HG03039 (cell line): Measurements from ENCODE around the gene GRIP2.

Experiments
- ATAC-seq: cut with Tn5 transposase; IDR thresholded peaks from one replicate; pipeline ENCODE4 v1.9.1; 2021; ENCODE audit warnings: mild to moderate bottlenecking, moderate library complexity; ENCODE audit not compliant: unreplicated experiment

The GRIP2 gene

DNA sequence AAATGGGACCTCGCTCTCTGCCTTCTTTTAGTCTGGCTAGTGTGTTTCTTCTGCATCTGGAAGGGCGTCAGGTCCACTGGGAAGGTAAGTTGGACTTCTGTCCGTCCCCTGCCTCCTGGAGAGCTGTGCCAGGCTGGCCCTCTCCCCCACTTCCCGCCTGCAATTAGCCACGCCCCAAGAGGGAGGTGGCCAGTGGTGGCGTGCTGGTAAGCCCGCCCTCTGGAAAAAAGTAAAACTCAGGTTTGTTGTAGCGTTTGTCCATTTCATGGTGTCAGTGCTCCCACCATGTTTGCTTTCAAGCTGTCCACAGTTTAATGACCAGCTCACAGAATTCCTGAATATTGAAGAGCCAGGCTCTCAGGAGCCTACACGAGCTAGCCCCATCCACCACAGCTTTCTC is 82.1 kb downstream of the GRIP2 start:
- no peak for ATAC-seq

GRCh38 chr3:14457481-14457880 is 82.7 kb downstream of the GRIP2 start:
- ATAC-seq = no peak

GRCh38 chr3:14456794-14457193 is 83.3 kb downstream of the GRIP2 start:
- ATAC-seq = no peak

GRCh38 chr3:14455571-14456317 is 84.4 kb downstream of the GRIP2 start:
- no peak for ATAC-seq

- ATAC-seq = no peak
These were observed 85.4 kb downstream of the GRIP2 start for GRCh38 chr3:14454639-14455310.

- no peak for ATAC-seq
These were observed 86.1 kb downstream of the GRIP2 start for GRCh38 chr3:14453876-14454638.

GRCh38 chr3:14452740-14453710 is 87.1 kb downstream of the GRIP2 start:
- no peak for ATAC-seq

GRCh38 chr3:14451844-14452739 is 88.0 kb downstream of the GRIP2 start:
- no peak for ATAC-seq

GRCh38 chr3:14450922-14451606 is 89.1 kb downstream of the GRIP2 start:
- ATAC-seq = no peak

DNA sequence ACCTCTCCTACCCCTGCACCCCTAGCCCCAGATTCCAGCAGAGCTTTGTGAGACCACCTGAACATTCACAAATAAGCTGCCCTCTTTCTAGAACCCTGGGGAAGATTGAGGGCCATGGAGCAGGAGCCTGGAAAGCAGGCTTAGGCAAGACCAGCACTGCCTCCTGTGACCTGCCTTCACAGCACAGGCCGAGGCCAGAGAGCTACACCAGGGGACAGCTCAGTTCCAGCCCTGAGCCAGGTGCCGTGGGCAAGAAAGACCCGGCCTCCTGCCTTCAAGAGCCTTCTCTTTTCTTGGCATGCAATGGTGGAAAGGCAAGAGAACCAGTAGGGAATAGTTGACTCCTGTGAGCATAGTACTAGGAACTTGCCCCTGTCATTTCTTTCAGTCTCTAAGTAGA is 89.6 kb downstream of the GRIP2 start:
- no peak for ATAC-seq

DNA sequence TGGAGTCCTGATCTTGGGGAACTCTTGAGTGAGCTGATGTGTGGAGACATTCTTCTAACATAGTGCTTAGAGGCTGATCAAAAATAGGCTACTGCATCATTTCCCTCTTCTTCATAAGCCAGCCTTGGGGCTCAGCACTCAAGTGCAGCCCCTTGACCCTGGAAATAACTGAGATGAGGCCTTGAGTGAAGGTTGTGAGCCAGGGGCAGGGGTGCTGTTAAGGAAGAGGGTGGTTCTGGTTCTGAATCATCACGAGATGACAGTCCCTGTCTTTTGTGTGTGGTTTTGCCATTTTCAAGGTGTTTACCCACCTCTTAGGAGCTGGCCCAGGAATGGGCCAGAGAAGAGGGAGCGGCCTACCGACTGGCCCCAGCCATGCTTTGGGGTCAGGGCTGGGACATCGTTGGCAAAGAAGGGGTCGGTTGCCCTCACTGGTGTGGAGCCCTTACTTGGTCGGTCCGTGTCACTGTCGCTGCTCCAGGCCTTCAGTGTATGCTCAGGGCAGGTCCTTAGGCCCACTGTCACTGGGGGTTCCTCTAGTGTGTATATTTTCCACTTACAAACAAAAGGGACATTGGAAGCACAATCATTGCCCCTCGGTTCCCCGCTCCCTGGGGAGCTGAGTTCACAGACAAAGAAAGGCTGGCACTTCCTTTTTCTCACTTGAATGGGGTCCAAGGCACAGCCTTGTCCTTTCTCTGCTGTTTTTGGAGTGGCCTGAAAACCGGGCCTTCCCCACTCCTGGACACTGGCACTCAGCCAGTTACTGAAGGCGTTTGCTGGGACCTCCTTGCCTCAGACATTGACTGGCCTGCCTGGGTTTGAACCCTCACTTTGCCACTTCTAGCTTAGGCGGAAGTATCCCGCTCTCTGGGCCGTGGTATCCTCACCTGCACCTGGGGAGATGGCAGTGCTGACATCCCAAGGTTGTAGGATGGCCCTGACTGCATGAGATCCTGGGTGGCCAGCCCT is 91.1 kb downstream of the GRIP2 start:
- ATAC-seq = no peak

DNA sequence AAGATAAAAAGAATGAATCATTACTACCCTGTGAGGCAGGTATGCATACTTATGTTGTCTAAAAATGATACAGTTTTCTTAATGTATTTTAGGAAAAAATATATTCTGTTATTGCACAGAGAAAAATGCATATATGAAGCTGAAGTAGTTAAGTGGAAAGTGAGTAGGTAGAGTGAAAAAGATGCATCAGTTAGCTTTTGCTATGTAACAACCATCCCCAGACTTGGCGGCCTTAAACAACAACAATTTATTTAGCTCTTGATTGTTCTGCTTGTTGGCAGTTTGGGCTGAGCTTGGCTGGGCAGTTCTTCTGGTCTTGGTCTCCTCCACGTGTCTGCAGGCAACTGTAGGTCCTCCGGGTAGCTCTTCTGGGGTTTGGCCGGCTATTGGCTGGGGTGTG is 92.1 kb downstream of the GRIP2 start:
- no peak for ATAC-seq

- ATAC-seq = no peak
These were observed 93.1 kb downstream of the GRIP2 start for GRCh38 chr3:14446988-14447570.

DNA sequence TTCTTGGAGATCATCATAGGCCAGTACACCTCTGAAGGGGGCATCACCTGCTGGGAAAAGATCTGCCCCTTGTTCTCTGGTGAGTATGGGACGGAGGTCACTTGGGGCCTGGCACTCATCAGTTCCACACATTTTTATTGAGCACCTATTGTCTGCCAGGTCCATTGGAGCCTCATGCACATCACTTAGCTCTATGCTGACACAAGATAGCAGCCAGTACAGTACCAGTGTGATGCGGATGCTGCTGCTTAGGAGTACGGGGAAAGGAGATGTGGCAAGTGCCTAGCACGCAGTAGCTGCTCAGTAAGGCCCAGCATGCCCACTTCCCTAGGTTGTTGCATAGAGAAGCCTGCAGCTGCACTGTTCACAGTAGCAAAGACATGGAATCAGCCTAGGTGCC is 94.4 kb downstream of the GRIP2 start:
- ATAC-seq = no peak

- no peak for ATAC-seq
These were observed 95.8 kb downstream of the GRIP2 start for GRCh38 chr3:14444380-14444779.

- ATAC-seq = no peak
These were observed 98.2 kb downstream of the GRIP2 start for GRCh38 chr3:14441920-14442300.

GRCh38 chr3:14441240-14441919 is 98.8 kb downstream of the GRIP2 start:
- ATAC-seq = no peak
